H9 (cell line): ENCODE data around the gene LSM2. TPM values are rescaled to one million over a fixed set of nuclear protein-coding genes. Genes with fewer than 3 reads are reported as not detected.
A peak's percentile ranks its signal among the peaks of the same experiment; 100 is the strongest.
"Not testable (repeated sequence)": the region's sequence is repeated elsewhere in the genome, so short reads cannot be mapped to it uniquely, and the experiment has no call there.

ENCODE experiments used
- DNase-seq: peaks from one replicate; pipeline ENCODE4 v3.0.0-alpha.2; 2017
- H2AFZ ChIP-seq: one replicate; pipeline ENCODE4 v1.6.1; 2013; ENCODE audit warnings: mild to moderate bottlenecking, low read length, control low read depth, moderate library complexity
- H2AK5ac ChIP-seq: 2 replicates; pipeline ENCODE4 v1.6.1; 2013; ENCODE audit warnings: low read length, control low read depth, mixed read lengths; ENCODE audit not compliant: insufficient read length
- H2BK120ac ChIP-seq: one replicate; pipeline ENCODE4 v1.6.1; 2013; ENCODE audit warnings: low read depth, mild to moderate bottlenecking, low read length, control low read depth, inconsistent platforms; ENCODE audit not compliant: poor library complexity, severe bottlenecking
- H2BK12ac ChIP-seq: 2 replicates; pipeline ENCODE4 v1.6.1; 2013; ENCODE audit warnings: low read length, control low read depth, mixed read lengths, low read depth; ENCODE audit not compliant: insufficient read length
- H2BK15ac ChIP-seq: 2 replicates; pipeline ENCODE4 v1.6.1; 2013; ENCODE audit warnings: low read depth, low read length, control low read depth
- H2BK20ac ChIP-seq: one replicate; pipeline ENCODE4 v1.6.1; 2013; ENCODE audit warnings: low read depth, mild to moderate bottlenecking, low read length, control low read depth, inconsistent platforms; ENCODE audit not compliant: poor library complexity, severe bottlenecking
- H2BK5ac ChIP-seq: 2 replicates; pipeline ENCODE4 v1.6.1; 2013; ENCODE audit warnings: low read length, control low read depth, mixed read lengths; ENCODE audit not compliant: insufficient read length
- H3K14ac ChIP-seq: 2 replicates; pipeline ENCODE4 v1.6.1; 2013; ENCODE audit warnings: low read length, control low read depth; ENCODE audit not compliant: insufficient read depth
- H3K18ac ChIP-seq: 2 replicates; pipeline ENCODE4 v1.6.1; 2013; ENCODE audit warnings: low read depth, mild to moderate bottlenecking, mixed read lengths, low read length, control low read depth; ENCODE audit not compliant: insufficient read length
- H3K23ac ChIP-seq: 2 replicates; pipeline ENCODE4 v1.6.1; 2013; ENCODE audit warnings: low read length, control low read depth, mixed read lengths, low read depth; ENCODE audit not compliant: insufficient read length
- H3K23me2 ChIP-seq: 2 replicates; pipeline ENCODE4 v1.6.1; 2013; ENCODE audit warnings: low read depth, mild to moderate bottlenecking, mixed read lengths, low read length, control low read depth; ENCODE audit not compliant: insufficient read length, poor library complexity, severe bottlenecking
- H3K27ac ChIP-seq: 2 replicates; pipeline ENCODE4 v1.5.1; 2013; ENCODE audit warnings: low read length, control low read depth, mixed read lengths, low read depth; ENCODE audit not compliant: insufficient read length
- H3K27me3 ChIP-seq: 2 replicates; pipeline ENCODE4 v1.6.1; 2013; ENCODE audit warnings: low read length, control low read depth, inconsistent platforms; ENCODE audit not compliant: insufficient read depth
- H3K4ac ChIP-seq: 2 replicates; pipeline ENCODE4 v1.6.1; 2013; ENCODE audit warnings: low read depth, mild to moderate bottlenecking, control low read depth, inconsistent platforms, low read length, moderate library complexity
- H3K4me1 ChIP-seq: 2 replicates; pipeline ENCODE4 v1.6.1; 2013; ENCODE audit warnings: low read length, control low read depth, inconsistent platforms; ENCODE audit not compliant: insufficient read depth
- H3K4me2 ChIP-seq: 2 replicates; pipeline ENCODE4 v1.6.1; 2013; ENCODE audit warnings: low read length, control low read depth, mixed read lengths; ENCODE audit not compliant: insufficient read length, insufficient read depth
- H3K56ac ChIP-seq: 2 replicates; pipeline ENCODE4 v1.6.1; 2013; ENCODE audit warnings: low read depth, mild to moderate bottlenecking, mixed read lengths, low read length, control low read depth; ENCODE audit not compliant: insufficient read length
- H3K79me1 ChIP-seq: 2 replicates; pipeline ENCODE4 v1.6.1; 2013; ENCODE audit warnings: low read depth, mild to moderate bottlenecking, moderate library complexity, low read length, control low read depth, inconsistent platforms; ENCODE audit not compliant: insufficient read depth, poor library complexity, severe bottlenecking
- H3K79me2 ChIP-seq: 2 replicates; pipeline ENCODE4 v1.6.1; 2013; ENCODE audit warnings: low read length, control low read depth, inconsistent platforms; ENCODE audit not compliant: insufficient read depth
- H3K9ac ChIP-seq: 2 replicates; pipeline ENCODE4 v1.6.1; 2013; ENCODE audit warnings: low read length, control low read depth, mixed read lengths; ENCODE audit not compliant: insufficient read length; ENCODE audit errors: extremely low read depth
- H3K9me3 ChIP-seq: one replicate; pipeline ENCODE4 v1.6.1; 2013; ENCODE audit warnings: low read depth, low read length, inconsistent platforms; ENCODE audit not compliant: control insufficient read depth
- H3T11ph ChIP-seq: one replicate; pipeline ENCODE4 v1.6.1; 2013; ENCODE audit warnings: mild to moderate bottlenecking, low read length, control low read depth, inconsistent platforms
- H4K20me1 ChIP-seq: one replicate; pipeline ENCODE4 v1.6.1; 2013; ENCODE audit not compliant: control insufficient read depth, insufficient read length, insufficient read depth
- H4K5ac ChIP-seq: 2 replicates; pipeline ENCODE4 v1.6.1; 2013; ENCODE audit warnings: low read depth, mild to moderate bottlenecking, mixed read lengths, low read length, control low read depth; ENCODE audit not compliant: insufficient read length
- H4K8ac ChIP-seq: replicated peaks from 2 replicates; pipeline ENCODE4 v1.6.1; 2013; ENCODE audit warnings: low read length, control low read depth, mixed read lengths, low read depth; ENCODE audit not compliant: insufficient read length
- H4K91ac ChIP-seq: 2 replicates; pipeline ENCODE4 v1.6.1; 2013; ENCODE audit warnings: low read depth, mild to moderate bottlenecking, moderate library complexity, mixed read lengths, low read length, control low read depth; ENCODE audit not compliant: insufficient read length
- H3K27ac Mint-ChIP-seq, 3 experiments: 2 replicates in 2 of 3; 3 replicates in 1 of 3; pipeline ENCODE4 v1.8.0; 2020 to 2021; ENCODE audit warnings: mixed read lengths in 3 of 3, mild to moderate bottlenecking in 1 of 3, moderate library complexity in 1 of 3
- H3K27me3 Mint-ChIP-seq: 2 replicates; pipeline ENCODE4 v1.8.0; 2021; ENCODE audit warnings: low read depth, mild to moderate bottlenecking, moderate library complexity, mixed read lengths
- H3K36me3 Mint-ChIP-seq, 3 experiments: 2 replicates in 2 of 3; 3 replicates in 1 of 3; pipeline ENCODE4 v1.8.0; 2020 to 2021; ENCODE audit warnings: low read depth in 3 of 3, mixed read lengths in 3 of 3; ENCODE audit not compliant: insufficient read depth in 1 of 3
- H3K4me1 Mint-ChIP-seq, 2 experiments: 2 replicates each; pipeline ENCODE4 v1.8.0; 2020; ENCODE audit warnings: mixed read lengths in 2 of 2
- H3K4me3 Mint-ChIP-seq, 2 experiments: 2 replicates in 1 of 2; 3 replicates in 1 of 2; pipeline ENCODE4 v1.8.0; 2020 to 2021; ENCODE audit warnings: mild to moderate bottlenecking in 2 of 2, mixed read lengths in 2 of 2, moderate library complexity in 1 of 2
- H3K9me3 Mint-ChIP-seq, 2 experiments: 2 replicates in 1 of 2; 3 replicates in 1 of 2; pipeline ENCODE4 v1.8.0; 2020; ENCODE audit warnings: mild to moderate bottlenecking in 2 of 2, mixed read lengths in 2 of 2, moderate library complexity in 1 of 2
- CTCF ChIP-seq: fragments of 200-600 bp; sonication (generic); conservative IDR thresholded peaks from 3 replicates; pipeline ENCODE4 v1.8.0; 2021; ENCODE audit warnings: antibody characterized with exemption, mild to moderate bottlenecking
- WGBS: extraction: QIAGEN DNeasy Blood & Tissue Kit; methylation state at CpG from one replicate; pipeline ENCODE4 v1.1.7; 2013; ENCODE audit warnings: missing lambda C conversion rate, low lambda C conversion rate, mixed read lengths; ENCODE audit not compliant: insufficient read length; ENCODE audit errors: extremely low coverage; 5-methylcytosine and 5-hydroxymethylcytosine counted together
- total RNA-seq: library from RNA; stranded (reverse); gene quantifications from 2 replicates; pipeline ENCODE4 v1.2.1, GENCODE V29; 2021

LSM2 gene
- total RNA-seq, 1 experiment from 2014 or later, result 123 TPM

- peaks cover 7 to 9% of the 10 kb centered on the region in 2 experiments for H3K4me1 Mint-ChIP-seq
- no peak overlapping the region for H4K8ac ChIP-seq
- peaks cover 5% of the 10 kb centered on the region for H3K23me2 ChIP-seq
- H3K9me3 ChIP-seq, result no peaks in the 10 kb centered on the region
- no peak overlapping the region for H2BK120ac ChIP-seq
- no peak overlapping the region for H3K4me3 Mint-ChIP-seq
- H3K56ac ChIP-seq, result no peak overlapping the region
- H2AK5ac ChIP-seq, result no peak overlapping the region
- H3K27me3 Mint-ChIP-seq, result 0 out of 2 replicates have a peak, but pooled peaks cover 2% of the 10 kb centered on the region
- H3K27me3 ChIP-seq, result no peaks in the 10 kb centered on the region
- no CpG with 5 or more reads among the region's 12 CpGs for WGBS
- no peaks in the 10 kb centered on the region for H3K79me2 ChIP-seq
- no peak overlapping the region for H2BK5ac ChIP-seq
- H3K14ac ChIP-seq, result no peak overlapping the region
- H3K4me1 ChIP-seq, result no peaks in the 10 kb centered on the region
- no peak overlapping the region for H3K27ac ChIP-seq
- H3T11ph ChIP-seq, result no peak overlapping the region
- no peak overlapping the region for H2BK12ac ChIP-seq
- peaks cover 0 to 3% (median 2%) of the 10 kb centered on the region in 3 experiments; a peak in 2 of 7 replicates for H3K36me3 Mint-ChIP-seq
- no peak overlapping the region for H3K23ac ChIP-seq
- H4K91ac ChIP-seq, result peak overlapping the region; percentile 28
- H3K79me1 ChIP-seq, result no peaks in the 10 kb centered on the region
- H4K5ac ChIP-seq, result no peak overlapping the region
- DNase-seq, result no peak
- no peak overlapping the region for H3K4me2 ChIP-seq
- no peak overlapping the region for H3K27ac Mint-ChIP-seq
- no peak overlapping the region for H2BK15ac ChIP-seq
- H3K18ac ChIP-seq, result no peak overlapping the region
- no peak for TF ChIP-seq CTCF
- no peak overlapping the region for H2AFZ ChIP-seq
- no peak overlapping the region for H3K9ac ChIP-seq
- no peak overlapping the region for H2BK20ac ChIP-seq
- peaks cover 3 to 4% of the 10 kb centered on the region in 2 experiments; a peak in 3 of 5 replicates for H3K9me3 Mint-ChIP-seq
- H3K4ac ChIP-seq, result no peak overlapping the region
- H4K20me1 ChIP-seq, result no peaks in the 10 kb centered on the region
These were observed 4.9 kb upstream of the LSM2 start for GRCh38 chr6:31811645-31812044.

GRCh38 chr6:31808599-31808998, 1.8 kb upstream of the LSM2 start:
- not testable (repeated sequence) for H2BK12ac ChIP-seq, H4K5ac ChIP-seq, H3T11ph ChIP-seq, H2BK20ac ChIP-seq, H3K4me1 ChIP-seq, H3K9me3 Mint-ChIP-seq, H4K8ac ChIP-seq, H3K27ac Mint-ChIP-seq, H3K27me3 Mint-ChIP-seq, H3K14ac ChIP-seq, H2AK5ac ChIP-seq, H4K20me1 ChIP-seq, H3K4me3 Mint-ChIP-seq, H2BK15ac ChIP-seq, H2BK120ac ChIP-seq, H3K4me2 ChIP-seq, H3K23me2 ChIP-seq, H3K56ac ChIP-seq, H3K27ac ChIP-seq, H2BK5ac ChIP-seq, H3K79me2 ChIP-seq, H3K79me1 ChIP-seq, H3K4ac ChIP-seq, H3K23ac ChIP-seq, H3K9me3 ChIP-seq, DNase-seq, H4K91ac ChIP-seq, H3K9ac ChIP-seq, H3K18ac ChIP-seq, H3K27me3 ChIP-seq, H2AFZ ChIP-seq
- H3K36me3 Mint-ChIP-seq, result peaks cover 0 to 13% (median 6%) of the 10 kb centered on the region in 3 experiments; a peak in 4 of 7 replicates
- WGBS, result no CpG with 5 or more reads among the region's 10 CpGs
- peaks cover 5 to 13% of the 10 kb centered on the region in 2 experiments for H3K4me1 Mint-ChIP-seq
